Upper lobe of left lung (tissue), 6 donors: ENCODE data around the gene RASGRP3. TPM values are rescaled to one million over a fixed set of nuclear protein-coding genes. Genes with fewer than 3 reads are reported as not detected.

ENCODE experiments used
- ATAC-seq, 2 donors: fragments of 200-7000 bp; cut with Tn5 transposase; one replicate each; pipeline ENCODE4 v1.9.1; 2022; ENCODE audit warnings: mild to moderate bottlenecking in 2 of 2, moderate library complexity in 2 of 2; ENCODE audit not compliant: low FRiP score in 2 of 2
- DNase-seq, 2 donors: peaks; one replicate each; pipeline ENCODE4 v3.0.0-alpha.2; 2019 to 2020
- H3K27ac ChIP-seq, 4 donors: fragments of 200-600 bp; sonication (generic); one replicate each; pipeline ENCODE4 v1.5.1; 2016 to 2019
- H3K27me3 ChIP-seq, 4 donors: fragments of 200-600 bp; sonication (generic); one replicate each; pipeline ENCODE4 v1.5.1; 2017 to 2019
- H3K36me3 ChIP-seq, 4 donors: fragments of 200-600 bp; sonication (generic); one replicate each; pipeline ENCODE4 v1.5.1; 2016 to 2019
- H3K4me1 ChIP-seq, 4 donors: fragments of 200-600 bp; sonication (generic); one replicate each; pipeline ENCODE4 v1.5.1; 2018 to 2019
- H3K4me3 ChIP-seq, 4 donors: fragments of 200-600 bp; sonication (generic); one replicate each; pipeline ENCODE4 v1.5.1; 2017 to 2019; ENCODE audit warnings: mild to moderate bottlenecking in 2 of 4, moderate library complexity in 1 of 4
- H3K9me3 ChIP-seq, 4 donors: fragments of 200-600 bp; sonication (generic); one replicate each; pipeline ENCODE4 v1.5.1; 2018 to 2019
- CTCF ChIP-seq, 6 experiments: fragments of 450-650 bp in 4 of 6; fragments of 200-600 bp in 2 of 6; sonication (generic) in 2 of 6; IDR thresholded peaks; one replicate each; pipeline ENCODE4 v1.5.1; 2016 to 2019; ENCODE audit warnings: antibody characterized with exemption in 6 of 6
- EP300 ChIP-seq, 4 donors: sonication (generic); formaldehyde crosslinking; IDR thresholded peaks; one replicate each; pipeline ENCODE4 v1.5.1; 2017; ENCODE audit warnings: antibody characterized with exemption in 4 of 4, control low read depth in 2 of 4
- POLR2A ChIP-seq, 4 donors: fragments of 450-650 bp; IDR thresholded peaks; one replicate each; pipeline ENCODE4 v1.5.1; 2016 to 2017; ENCODE audit warnings: antibody characterized with exemption in 4 of 4, mild to moderate bottlenecking in 2 of 4
- POLR2AphosphoS5 ChIP-seq, 2 donors: sonication (generic); formaldehyde crosslinking; IDR thresholded peaks; one replicate each; pipeline ENCODE4 v1.5.1; 2017; ENCODE audit warnings: antibody characterized with exemption in 2 of 2
- WGBS, 2 donors: methylation state at CpG; one replicate each; pipeline ENCODE4 v1.1.5; 2017 to 2018; 5-methylcytosine and 5-hydroxymethylcytosine counted together
- total RNA-seq, 6 donors: library from RNA; depleted of rRNA in 4 of 6; stranded (reverse); fragments of >200 nt in 4 of 6; gene quantifications; one replicate each; pipeline versions ENCODE4 v1.1.0 to v1.2.1, GENCODE V29; 2016 to 2021
- donor health status: DM: no; HTN: no; CAD: no; lungs with moderate emphysema.
- donor health status: DM: no; HTN: yes; CAD: no; lungs with severe emphysema.

RASGRP3 gene
- total RNA-seq, 6 donors from 2014 or later: 7.0 to 34.6 (median 14.1) TPM

- ATAC-seq (no peak), DNase-seq (no peak)
- no peaks in the 10 kb centered on the region for H3K27me3 ChIP-seq
- 65 to 81% methylated on average over 2 of the region's 2 CpGs for WGBS, 2 donors
- no peaks in the 10 kb centered on the region for H3K36me3 ChIP-seq
- H3K4me3 ChIP-seq: no peak overlapping the region
- no peak overlapping the region for H3K27ac ChIP-seq
- no peak for TF ChIP-seq CTCF (IDR thresholded peaks at IDR 0.05)
- TF ChIP-seq POLR2AphosphoS5 (IDR thresholded peaks at IDR 0.05): no peak
- TF ChIP-seq POLR2A (IDR thresholded peaks at IDR 0.05): no peak
- H3K4me1 ChIP-seq: no peaks in the 10 kb centered on the region
- no peaks in the 10 kb centered on the region for H3K9me3 ChIP-seq
Observed at GRCh38 chr2:33570681-33571080, 94.2 kb downstream of the RASGRP3 start.

- no peak for DNase-seq
- H3K4me1 ChIP-seq: no peaks in the 10 kb centered on the region
- 87 to 89% methylated on average over 6 of the region's 6 CpGs for WGBS, 2 donors
- TF ChIP-seq CTCF (IDR thresholded peaks at IDR 0.05) (no peak), EP300 (IDR thresholded peaks at IDR 0.05) (no peak), POLR2A (IDR thresholded peaks at IDR 0.05) (no peak), POLR2AphosphoS5 (IDR thresholded peaks at IDR 0.05) (no peak)
- no peaks in the 10 kb centered on the region for H3K27me3 ChIP-seq
- no peaks in the 10 kb centered on the region for H3K9me3 ChIP-seq
- H3K36me3 ChIP-seq: no peaks in the 10 kb centered on the region
- ATAC-seq: no peak
- H3K27ac ChIP-seq: no peak overlapping the region
- no peak overlapping the region for H3K4me3 ChIP-seq
Observed at GRCh38 chr2:33573657-33574056, 97.2 kb downstream of the RASGRP3 start.

GRCh38 chr2:33577084-33577483, 100.6 kb downstream of the RASGRP3 start:
- H3K4me3 ChIP-seq: no peak overlapping the region
- H3K4me1 ChIP-seq: peaks cover 0 to 4% (median 0%) of the 10 kb centered on the region in 4 donors
- ATAC-seq (no peak), DNase-seq (no peak)
- H3K36me3 ChIP-seq: no peaks in the 10 kb centered on the region
- no peak overlapping the region for H3K27ac ChIP-seq
- H3K9me3 ChIP-seq: no peaks in the 10 kb centered on the region
- 93 to 94% methylated on average over 8 of the region's 8 CpGs for WGBS, 2 donors
- TF ChIP-seq CTCF (IDR thresholded peaks at IDR 0.05): no peak
- no peak for TF ChIP-seq POLR2A (IDR thresholded peaks at IDR 0.05)
- no peak for TF ChIP-seq POLR2AphosphoS5 (IDR thresholded peaks at IDR 0.05)
- TF ChIP-seq EP300 (IDR thresholded peaks at IDR 0.05): no peak
- H3K27me3 ChIP-seq: no peaks in the 10 kb centered on the region

- no peaks in the 10 kb centered on the region for H3K36me3 ChIP-seq
- H3K27me3 ChIP-seq: no peaks in the 10 kb centered on the region
- no peak overlapping the region for H3K4me3 ChIP-seq
- no peak for ATAC-seq
- TF ChIP-seq CTCF (IDR thresholded peaks at IDR 0.05) (no peak), POLR2A (IDR thresholded peaks at IDR 0.05) (no peak), POLR2AphosphoS5 (IDR thresholded peaks at IDR 0.05) (no peak), EP300 (IDR thresholded peaks at IDR 0.05) (no peak)
- no peak overlapping the region for H3K27ac ChIP-seq
- 43% methylated on average over 2 of the region's 2 CpGs for WGBS, 2 donors
- H3K9me3 ChIP-seq: no peaks in the 10 kb centered on the region
- H3K4me1 ChIP-seq: peaks cover 0 to 8% (median 0%) of the 10 kb centered on the region in 4 donors
- no peak for DNase-seq
Observed at GRCh38 chr2:33577668-33578067, 101.2 kb downstream of the RASGRP3 start.

- Histone ChIP-seq H3K27ac (no peak overlapping the region), H3K36me3 (peaks cover 0 to 8% (median 0%) of the 10 kb centered on the region in 4 donors), H3K4me1 (peaks cover 0 to 8% (median 0%) of the 10 kb centered on the region in 4 donors), H3K4me3 (no peak overlapping the region), H3K9me3 (no peaks in the 10 kb centered on the region), H3K27me3 (no peaks in the 10 kb centered on the region)
- WGBS, 2 donors: 95 to 96% methylated on average over 5 of the region's 5 CpGs
- no peak for DNase-seq
- no peak for ATAC-seq
- no peak for TF ChIP-seq EP300 (IDR thresholded peaks at IDR 0.05)
Observed at GRCh38 chr2:33579227-33579626, 102.8 kb downstream of the RASGRP3 start.
